DMS53 (cell line): ENCODE measurements around the gene CAMK2N2.

ENCODE experiments used
- DNase-seq: peaks from one replicate; lab custom pipeline; 2025; lab: John Stamatoyannopoulos, UW

Gene CAMK2N2

DNA sequence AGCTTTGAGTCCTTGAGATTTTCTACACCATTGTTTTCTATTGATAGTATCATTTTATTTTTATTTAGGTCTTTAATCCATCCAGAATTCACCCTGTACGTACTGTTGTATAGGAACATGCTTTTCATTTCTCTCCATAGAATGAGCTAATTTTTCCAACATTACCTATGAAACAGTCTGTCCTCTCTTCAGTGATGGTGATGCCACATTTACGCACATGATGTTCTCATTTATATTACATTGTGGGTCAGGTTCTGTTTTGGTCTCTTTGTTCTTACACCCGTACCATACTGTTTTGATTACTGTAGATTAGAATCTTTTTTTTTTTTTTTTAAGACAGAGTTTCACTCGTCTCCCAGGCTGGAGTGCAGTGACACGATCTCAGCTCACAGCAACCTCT lies 49.6 kb downstream of the CAMK2N2 start:
- no peak for DNase-seq

DNA sequence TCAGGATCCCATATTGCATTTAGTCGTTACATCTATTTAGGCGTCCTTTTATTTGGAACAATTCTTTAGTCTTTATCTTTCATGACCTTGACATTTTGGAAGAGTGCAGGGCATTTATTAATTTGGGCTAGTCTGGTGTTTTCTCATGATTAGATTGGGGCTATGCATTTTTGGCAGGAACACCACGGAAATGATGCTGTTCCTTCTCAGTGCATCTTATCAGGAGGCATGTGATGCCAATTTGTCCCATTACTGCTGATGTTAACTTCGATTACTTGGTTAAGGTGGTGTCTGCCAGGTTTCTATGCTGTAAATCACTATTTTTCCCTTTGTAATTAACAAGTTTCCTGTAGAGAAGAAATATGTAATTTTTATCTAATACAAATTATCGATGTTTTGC lies 50.1 kb downstream of the CAMK2N2 start:
- DNase-seq: no peak
